ENCODE results near the gene CCNYL1.

The CCNYL1 gene

DNA sequence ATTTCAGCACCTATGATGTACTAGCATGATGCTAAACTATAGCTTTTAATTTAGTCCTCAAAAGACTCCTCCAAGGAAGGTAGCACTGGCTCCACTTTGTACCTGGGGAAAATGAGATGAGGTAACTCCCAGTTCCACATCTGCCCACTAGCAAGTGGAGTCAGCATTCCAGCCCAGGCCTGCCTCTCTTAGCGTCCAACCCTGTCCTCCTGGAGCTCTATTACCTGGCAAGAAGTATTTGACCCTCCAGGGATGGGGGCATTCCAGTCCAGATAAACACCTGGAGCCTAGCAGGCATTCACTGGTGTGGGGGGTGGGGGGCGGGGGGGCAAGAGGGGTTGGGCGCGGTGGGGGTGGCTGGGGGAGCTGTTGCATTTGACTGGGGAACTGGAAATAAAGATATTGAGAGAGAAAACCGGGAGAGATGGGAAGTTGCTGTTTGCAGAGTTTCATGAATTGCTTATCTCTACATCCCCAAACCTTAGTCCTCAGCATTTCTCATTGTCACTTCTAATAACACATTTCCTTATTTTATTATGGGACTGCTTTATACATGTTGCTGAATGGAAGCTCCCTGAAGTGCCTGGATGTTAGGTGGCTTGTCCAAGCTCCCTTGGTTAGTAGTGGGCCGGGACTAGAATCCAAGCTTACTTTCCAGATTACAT lies 80.3 kb downstream of the CCNYL1 start:
- no peak for DNase-seq (ENCODE audit: low read depth in 2 of 2)

DNA sequence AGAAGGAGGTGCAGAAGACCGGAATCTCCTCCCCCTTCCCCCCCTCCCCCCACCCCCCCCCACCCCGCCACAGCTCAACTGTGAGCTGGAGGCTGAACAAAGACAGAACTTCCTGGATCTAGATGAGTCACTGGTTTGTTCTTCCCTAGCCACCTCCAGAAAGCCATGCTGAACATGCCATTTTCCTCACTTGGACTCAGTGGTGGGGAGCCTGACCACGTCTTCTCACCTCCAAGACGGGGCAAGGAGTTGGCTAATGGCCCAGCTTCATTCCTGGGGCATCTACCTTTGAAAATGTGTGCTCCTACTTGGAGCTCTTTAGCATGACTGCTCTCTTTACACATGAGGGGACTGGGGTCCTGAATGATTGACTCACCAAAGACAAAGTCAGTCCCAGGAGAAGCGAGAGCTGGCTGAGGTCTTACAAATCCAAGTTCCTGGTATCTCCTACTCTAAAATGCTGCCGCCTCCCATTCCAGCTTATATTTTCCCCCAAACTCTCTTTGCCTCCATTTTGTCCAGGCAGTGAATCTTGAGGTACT lies 80.9 kb downstream of the CCNYL1 start:
- no peak for DNase-seq (ENCODE audit: low read depth in 2 of 2)

GRCh38 chr2:207796585-207797350 lies 85.3 kb downstream of the CCNYL1 start:
- DNase-seq (ENCODE audit: low read depth in 2 of 2) = no peak

DNA sequence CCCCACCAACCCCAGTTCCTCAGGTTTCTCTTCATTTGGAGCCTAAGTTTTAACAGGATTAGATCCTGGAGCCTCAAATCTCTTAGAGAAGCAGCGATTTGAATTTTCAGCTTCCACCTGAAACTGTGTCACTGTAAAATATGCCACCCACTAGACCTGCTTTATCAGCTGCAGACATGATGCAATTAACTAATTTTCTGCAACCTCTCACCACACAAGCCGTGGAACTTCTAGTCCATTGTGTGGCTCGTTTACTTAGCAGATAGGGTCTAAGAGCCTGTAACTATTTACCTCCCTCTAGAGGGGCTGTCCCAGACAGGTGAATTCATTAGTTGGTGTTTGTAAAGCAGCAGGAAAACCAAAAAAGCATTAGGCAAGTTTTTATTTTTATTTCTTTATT lies 89.8 kb downstream of the CCNYL1 start:
- DNase-seq (ENCODE audit: low read depth in 2 of 2) = no peak

DNA sequence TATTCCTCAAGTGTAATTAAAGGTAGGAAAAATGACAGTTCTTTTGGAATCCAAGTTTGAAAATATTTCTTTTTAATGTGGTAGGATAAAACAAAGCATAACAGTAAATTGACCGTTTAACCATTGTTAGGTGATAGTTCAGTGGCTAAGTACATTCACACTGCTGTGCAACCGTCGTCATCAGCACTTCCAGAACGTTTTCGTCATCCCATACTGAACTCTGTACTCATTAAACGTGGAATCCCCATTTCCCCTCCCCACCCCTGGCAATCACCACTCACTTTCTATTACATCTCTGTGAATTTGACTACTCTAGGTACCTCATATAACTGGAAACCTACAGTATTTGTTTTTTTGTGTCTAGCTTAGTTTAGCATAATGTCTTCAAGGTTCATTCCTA lies 91.2 kb downstream of the CCNYL1 start:
- DNase-seq (ENCODE audit: low read depth in 2 of 2) = no peak
